NCI-H748 (cell line): ENCODE results near the gene CLEC9A.

Source experiments
- DNase-seq: peaks from one replicate; lab custom pipeline; 2025; ENCODE audit not compliant: unreplicated experiment; lab: John Stamatoyannopoulos, UW

Gene CLEC9A

GRCh38 chr12:10065241-10065640, 34.8 kb downstream of the CLEC9A start:
- DNase-seq, result no peak

- DNase-seq, result no peak
Measured at GRCh38 chr12:10067264-10067663, 36.8 kb downstream of the CLEC9A start.

- no peak for DNase-seq
Measured at GRCh38 chr12:10067942-10068341, 37.5 kb downstream of the CLEC9A start.

GRCh38 chr12:10068644-10069043, 38.2 kb downstream of the CLEC9A start:
- DNase-seq, result no peak

GRCh38 chr12:10069099-10069498, 38.6 kb downstream of the CLEC9A start:
- no peak for DNase-seq

- DNase-seq, result no peak
Measured at GRCh38 chr12:10069976-10070375, 39.5 kb downstream of the CLEC9A start.

GRCh38 chr12:10070380-10070779, 39.9 kb downstream of the CLEC9A start:
- no peak for DNase-seq

- DNase-seq, result no peak
Measured at GRCh38 chr12:10072131-10072530, 41.6 kb downstream of the CLEC9A start.

GRCh38 chr12:10073261-10073660, 42.8 kb downstream of the CLEC9A start:
- DNase-seq, result no peak

GRCh38 chr12:10075451-10075850, 45.0 kb downstream of the CLEC9A start:
- DNase-seq, result peak; percentile 50

- DNase-seq, result no peak
Measured at GRCh38 chr12:10082117-10082874, 51.8 kb downstream of the CLEC9A start.

GRCh38 chr12:10084733-10085132, 54.3 kb downstream of the CLEC9A start:
- no peak for DNase-seq

GRCh38 chr12:10086387-10086786, 55.9 kb downstream of the CLEC9A start:
- DNase-seq, result no peak

GRCh38 chr12:10088031-10088430, 57.5 kb downstream of the CLEC9A start:
- no peak for DNase-seq

GRCh38 chr12:10088955-10089900, 58.7 kb downstream of the CLEC9A start:
- DNase-seq, result no peak

GRCh38 chr12:10094646-10095395, 64.3 kb downstream of the CLEC9A start:
- DNase-seq, result no peak

GRCh38 chr12:10095971-10096370, 65.5 kb downstream of the CLEC9A start:
- no peak for DNase-seq

- DNase-seq, result no peak
Measured at GRCh38 chr12:10097521-10097920, 67.0 kb downstream of the CLEC9A start.

GRCh38 chr12:10098791-10099190, 68.3 kb downstream of the CLEC9A start, which contains the start of gene CLEC1A:
TSS of gene CLEC1A (minus strand) at chr12:10098985. CDS start at chr12:10098922, 63 bp downstream.
- no peak for DNase-seq

- DNase-seq, result no peak
Measured at GRCh38 chr12:10101042-10101579, 70.6 kb downstream of the CLEC9A start.

- no peak for DNase-seq
Measured at GRCh38 chr12:10101648-10102220, 71.3 kb downstream of the CLEC9A start.
